Measurements from ENCODE around the gene ADAM8. TPM values are rescaled to one million over a fixed set of nuclear protein-coding genes. Genes with fewer than 3 reads are reported as not detected.

The ADAM8 gene
- total and polyA plus RNA-seq, 2 of the 4 experiments (the other 2 are of a cell fraction), result under 0.01 to 0.74 TPM

DNA sequence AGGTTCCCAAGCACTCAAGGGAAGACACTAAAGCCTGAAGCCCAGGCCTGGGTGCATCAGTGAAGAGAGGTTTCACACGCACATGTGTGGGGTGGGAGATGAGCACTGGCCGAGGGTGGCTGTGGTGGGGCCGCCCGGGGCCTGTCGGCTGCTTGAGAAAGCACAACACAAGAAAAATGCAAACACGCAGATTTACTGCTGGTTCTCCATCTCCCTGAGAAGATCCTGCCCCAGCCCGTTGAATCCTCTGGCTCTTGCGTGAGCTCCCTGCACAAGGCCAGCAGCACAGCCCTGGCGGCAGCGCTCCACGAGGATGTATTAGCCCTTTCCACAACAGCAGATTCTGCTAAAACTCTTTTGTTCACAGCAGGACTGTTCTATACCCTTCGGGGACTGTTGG, 38.2 kb upstream of the ADAM8 start:
- Histone ChIP-seq H3K14ac (replicated peaks; ENCODE audit: low read depth, low read length) (no peak overlapping the region), H3K23ac (ENCODE audit: low read depth, low read length) (no peak overlapping the region), H3K4me3 (ENCODE audit: insufficient read depth, low read depth, low read length) (no peak overlapping the region), H2AK5ac (ENCODE audit: low read depth, low read length) (no peak overlapping the region), H4K20me1 (ENCODE audit: insufficient read depth, low read length) (no peaks in the 10 kb centered on the region), H2AK9ac (replicated peaks; ENCODE audit: low read depth, low read length, poor library complexity) (no peak overlapping the region), H3K18ac (ENCODE audit: low read depth, low read length) (no peak overlapping the region), H3K9ac (ENCODE audit: low read depth, low read length) (no peak overlapping the region), H3K4ac (ENCODE audit: low read depth, low read length) (no peak overlapping the region), H2BK15ac (ENCODE audit: low read depth, low read length) (no peak overlapping the region), H3K9me1 (ENCODE audit: insufficient read depth, low read length) (peaks cover 3% of the 10 kb centered on the region; the same call in 1 of the 2 replicates), H2BK120ac (ENCODE audit: low read depth, low read length) (no peak overlapping the region), H3K4me1 (ENCODE audit: control insufficient read depth, insufficient read depth, low read length) (no peaks in the 10 kb centered on the region), H3K27ac (ENCODE audit: insufficient read depth, low read length) (no peak overlapping the region), H2AFZ (replicated peaks; ENCODE audit: low read length, poor library complexity) (no peak overlapping the region), H2BK5ac (ENCODE audit: low read depth, low read length, poor library complexity, severe bottlenecking) (no peak overlapping the region), H3K56ac (ENCODE audit: extremely low read depth, insufficient read depth, low read length) (no peak overlapping the region), H4K5ac (ENCODE audit: low read depth, low read length) (no peak overlapping the region), H3K9me3 (ENCODE audit: control insufficient read depth, insufficient read depth, low read length) (no peaks in the 10 kb centered on the region), H4K91ac (ENCODE audit: insufficient read depth, low read depth, low read length) (no peak overlapping the region), H3K4me2 (ENCODE audit: low read depth, low read length) (no peak overlapping the region), H2BK20ac (ENCODE audit: low read depth, low read length) (no peak overlapping the region), H4K8ac (ENCODE audit: low read depth in 2 of 2, low read length in 2 of 2) (no peak overlapping the region), H3K36me3 (ENCODE audit: control insufficient read depth, insufficient read depth, low read length) (peaks cover 14% of the 10 kb centered on the region; the same call in 1 of the 2 replicates), H3K79me1 (ENCODE audit: low read depth in 1 of 2, low read length in 2 of 2) (no peaks in the 10 kb centered on the region), H3K27me3 (ENCODE audit: control insufficient read depth, insufficient read depth, low read length) (no peaks in the 10 kb centered on the region; the same call in 1 of the 2 replicates)
- ATAC-seq (ENCODE audit: low read depth) (no peak), DNase-seq (no peak)
- no peak for TF ChIP-seq MAZ (IDR thresholded peaks at IDR 0.05; ENCODE audit: borderline replicate concordance, low read depth, low read length)
- TF ChIP-seq CEBPB (IDR thresholded peaks at IDR 0.05; ENCODE audit: low read depth, low read length), result no peak
- no peak for TF ChIP-seq NFE2L2 (IDR thresholded peaks at IDR 0.05; ENCODE audit: low read depth, low read length)
- no peak for TF ChIP-seq RFX5 (IDR thresholded peaks at IDR 0.05; ENCODE audit: low read depth, low read length)
- TF ChIP-seq, protein P1, sequence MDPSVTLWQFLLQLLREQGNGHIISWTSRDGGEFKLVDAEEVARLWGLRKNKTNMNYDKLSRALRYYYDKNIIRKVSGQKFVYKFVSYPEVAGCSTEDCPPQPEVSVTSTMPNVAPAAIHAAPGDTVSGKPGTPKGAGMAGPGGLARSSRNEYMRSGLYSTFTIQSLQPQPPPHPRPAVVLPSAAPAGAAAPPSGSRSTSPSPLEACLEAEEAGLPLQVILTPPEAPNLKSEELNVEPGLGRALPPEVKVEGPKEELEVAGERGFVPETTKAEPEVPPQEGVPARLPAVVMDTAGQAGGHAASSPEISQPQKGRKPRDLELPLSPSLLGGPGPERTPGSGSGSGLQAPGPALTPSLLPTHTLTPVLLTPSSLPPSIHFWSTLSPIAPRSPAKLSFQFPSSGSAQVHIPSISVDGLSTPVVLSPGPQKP (IDR thresholded peaks at IDR 0.05; ENCODE audit: borderline replicate concordance, low read depth, low read length), result no peak
- no peak for TF ChIP-seq POLR2A (IDR thresholded peaks at IDR 0.05; ENCODE audit: low read depth, low read length)
- no peak for TF ChIP-seq SMC3 (IDR thresholded peaks at IDR 0.05; ENCODE audit: low read depth, low read length)
- TF ChIP-seq MXI1 (IDR thresholded peaks at IDR 0.05; ENCODE audit: borderline replicate concordance, low read depth, low read length), result no peak
- no peak for TF ChIP-seq RAD21 (IDR thresholded peaks at IDR 0.05; ENCODE audit: low read length)
- no peak for TF ChIP-seq FOS (IDR thresholded peaks at IDR 0.05; ENCODE audit: low read depth, low read length)
- TF ChIP-seq, protein P2, sequence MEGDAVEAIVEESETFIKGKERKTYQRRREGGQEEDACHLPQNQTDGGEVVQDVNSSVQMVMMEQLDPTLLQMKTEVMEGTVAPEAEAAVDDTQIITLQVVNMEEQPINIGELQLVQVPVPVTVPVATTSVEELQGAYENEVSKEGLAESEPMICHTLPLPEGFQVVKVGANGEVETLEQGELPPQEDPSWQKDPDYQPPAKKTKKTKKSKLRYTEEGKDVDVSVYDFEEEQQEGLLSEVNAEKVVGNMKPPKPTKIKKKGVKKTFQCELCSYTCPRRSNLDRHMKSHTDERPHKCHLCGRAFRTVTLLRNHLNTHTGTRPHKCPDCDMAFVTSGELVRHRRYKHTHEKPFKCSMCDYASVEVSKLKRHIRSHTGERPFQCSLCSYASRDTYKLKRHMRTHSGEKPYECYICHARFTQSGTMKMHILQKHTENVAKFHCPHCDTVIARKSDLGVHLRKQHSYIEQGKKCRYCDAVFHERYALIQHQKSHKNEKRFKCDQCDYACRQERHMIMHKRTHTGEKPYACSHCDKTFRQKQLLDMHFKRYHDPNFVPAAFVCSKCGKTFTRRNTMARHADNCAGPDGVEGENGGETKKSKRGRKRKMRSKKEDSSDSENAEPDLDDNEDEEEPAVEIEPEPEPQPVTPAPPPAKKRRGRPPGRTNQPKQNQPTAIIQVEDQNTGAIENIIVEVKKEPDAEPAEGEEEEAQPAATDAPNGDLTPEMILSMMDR (conservative IDR thresholded peaks at IDR 0.05; ENCODE audit: low read depth, low read length), result no peak
- no peak for TF ChIP-seq CHD1 (IDR thresholded peaks at IDR 0.05; ENCODE audit: low read depth, low read length)
- no peak for TF ChIP-seq RCOR1 (IDR thresholded peaks at IDR 0.05; ENCODE audit: insufficient replicate concordance, low read length)
- no peak for TF ChIP-seq MAFK (IDR thresholded peaks at IDR 0.05; ENCODE audit: low read depth, low read length)
- TF ChIP-seq, protein P3, sequence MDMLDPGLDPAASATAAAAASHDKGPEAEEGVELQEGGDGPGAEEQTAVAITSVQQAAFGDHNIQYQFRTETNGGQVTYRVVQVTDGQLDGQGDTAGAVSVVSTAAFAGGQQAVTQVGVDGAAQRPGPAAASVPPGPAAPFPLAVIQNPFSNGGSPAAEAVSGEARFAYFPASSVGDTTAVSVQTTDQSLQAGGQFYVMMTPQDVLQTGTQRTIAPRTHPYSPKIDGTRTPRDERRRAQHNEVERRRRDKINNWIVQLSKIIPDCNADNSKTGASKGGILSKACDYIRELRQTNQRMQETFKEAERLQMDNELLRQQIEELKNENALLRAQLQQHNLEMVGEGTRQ (IDR thresholded peaks at IDR 0.05; ENCODE audit: low read depth, low read length), result no peak
- no peak for TF ChIP-seq BHLHE40 (IDR thresholded peaks at IDR 0.05; ENCODE audit: low read depth, low read length)
- in situ Hi-C loops (cut with MboI; ENCODE audit: low sequenced_read_pairs) (no loop called here), dilution Hi-C loops (cut with HindIII; ENCODE audit: low sequenced_read_pairs, unreplicated experiment) (no loop called here), intact Hi-C loops (cut with micrococcal nuclease) (no loop called here)
- BruUV-seq (replicated peaks), result no TSS peak
- WGBS, 2 experiments (ENCODE audit: extremely low coverage in 2 of 2, insufficient read length in 1 of 2), result 89% methylated on average over 8 of the region's 12 CpGs; no CpG with 5 or more reads in 1 of the 2 experiments
- POLR2A ChIA-PET (ENCODE audit: unreplicated experiment), result no interaction called here
- CTCF ChIA-PET, result interaction anchor here (0.7 kb wide), 1 partner anchor 14 kb away, joined by 3 read pairs; no protein-coding TSS in a partner anchor
